Amniotic stem cell (primary cell): Measurements from ENCODE around the gene NSD1.
"Not testable (repeated sequence)": the region's sequence is repeated elsewhere in the genome, so short reads cannot be mapped to it uniquely, and the experiment has no call there.

Experiments
- DNase-seq: peaks from one replicate; lab custom pipeline; 2025; lab: John Stamatoyannopoulos, UW

NSD1 gene

DNA sequence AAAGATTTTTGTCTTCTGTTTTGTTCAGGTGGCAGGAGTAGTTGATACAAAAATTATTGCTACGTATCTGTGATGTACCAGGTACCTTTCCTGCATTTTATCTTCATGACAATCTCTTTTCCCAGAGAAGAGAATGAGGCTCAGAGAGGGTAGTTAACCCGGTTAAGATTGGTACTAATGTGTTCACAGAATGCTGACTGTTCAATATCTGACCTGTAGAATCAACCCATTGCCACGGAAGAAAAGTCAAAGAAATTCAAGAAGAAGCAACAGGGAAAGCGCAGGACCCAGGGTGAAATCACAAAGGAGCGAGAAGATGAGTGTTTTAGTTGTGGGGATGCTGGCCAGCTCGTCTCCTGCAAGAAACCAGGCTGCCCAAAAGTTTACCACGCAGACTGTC lies 158.2 kb downstream of the NSD1 start:
- no peak for DNase-seq

DNA sequence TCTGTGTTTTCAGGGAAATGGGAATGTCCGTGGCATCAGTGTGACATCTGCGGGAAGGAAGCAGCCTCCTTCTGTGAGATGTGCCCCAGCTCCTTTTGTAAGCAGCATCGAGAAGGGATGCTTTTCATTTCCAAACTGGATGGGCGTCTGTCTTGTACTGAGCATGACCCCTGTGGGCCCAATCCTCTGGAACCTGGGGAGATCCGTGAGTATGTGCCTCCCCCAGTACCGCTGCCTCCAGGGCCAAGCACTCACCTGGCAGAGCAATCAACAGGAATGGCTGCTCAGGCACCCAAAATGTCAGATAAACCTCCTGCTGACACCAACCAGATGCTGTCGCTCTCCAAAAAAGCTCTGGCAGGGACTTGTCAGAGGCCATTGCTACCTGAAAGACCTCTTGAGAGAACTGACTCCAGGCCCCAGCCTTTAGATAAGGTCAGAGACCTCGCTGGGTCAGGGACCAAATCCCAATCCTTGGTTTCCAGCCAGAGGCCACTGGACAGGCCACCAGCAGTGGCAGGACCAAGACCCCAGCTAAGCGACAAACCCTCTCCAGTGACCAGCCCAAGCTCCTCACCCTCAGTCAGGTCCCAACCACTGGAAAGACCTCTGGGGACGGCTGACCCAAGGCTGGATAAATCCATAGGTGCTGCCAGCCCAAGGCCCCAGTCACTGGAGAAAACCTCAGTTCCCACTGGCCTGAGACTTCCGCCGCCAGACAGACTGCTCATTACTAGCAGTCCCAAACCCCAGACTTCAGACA lies 160.4 kb downstream of the NSD1 start:
- no peak for DNase-seq

DNA sequence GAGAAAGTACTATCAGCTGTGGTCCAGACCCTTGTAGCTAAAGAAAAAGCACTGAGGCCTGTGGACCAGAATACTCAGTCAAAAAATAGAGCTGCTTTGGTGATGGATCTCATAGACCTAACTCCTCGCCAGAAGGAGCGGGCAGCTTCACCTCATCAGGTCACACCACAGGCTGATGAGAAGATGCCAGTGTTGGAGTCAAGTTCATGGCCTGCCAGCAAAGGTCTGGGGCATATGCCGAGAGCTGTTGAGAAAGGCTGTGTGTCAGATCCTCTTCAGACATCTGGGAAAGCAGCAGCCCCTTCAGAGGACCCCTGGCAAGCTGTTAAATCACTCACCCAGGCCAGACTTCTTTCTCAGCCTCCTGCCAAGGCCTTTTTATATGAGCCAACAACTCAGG lies 161.1 kb downstream of the NSD1 start:
- no peak for DNase-seq

DNA sequence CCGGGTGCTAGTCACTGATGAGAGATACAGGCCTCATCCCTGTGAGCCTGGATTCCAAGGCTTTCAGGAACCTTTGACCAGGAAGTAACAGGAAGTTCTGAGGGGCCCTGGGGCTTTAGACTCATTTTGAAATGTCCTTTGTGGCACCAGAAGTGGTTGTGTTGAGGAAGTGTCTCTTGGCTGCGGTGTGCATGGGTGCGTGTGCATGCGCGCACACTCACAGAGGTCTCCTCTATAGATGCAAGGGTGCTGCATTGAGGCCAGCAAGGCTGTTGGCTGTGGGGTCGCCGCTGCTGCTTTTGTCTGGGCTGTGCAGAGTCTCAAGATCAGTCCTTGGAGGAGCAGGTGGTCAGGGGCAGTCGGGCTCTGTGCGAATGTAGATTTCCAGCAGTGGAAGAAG lies 162.4 kb downstream of the NSD1 start:
- DNase-seq, result no peak

DNA sequence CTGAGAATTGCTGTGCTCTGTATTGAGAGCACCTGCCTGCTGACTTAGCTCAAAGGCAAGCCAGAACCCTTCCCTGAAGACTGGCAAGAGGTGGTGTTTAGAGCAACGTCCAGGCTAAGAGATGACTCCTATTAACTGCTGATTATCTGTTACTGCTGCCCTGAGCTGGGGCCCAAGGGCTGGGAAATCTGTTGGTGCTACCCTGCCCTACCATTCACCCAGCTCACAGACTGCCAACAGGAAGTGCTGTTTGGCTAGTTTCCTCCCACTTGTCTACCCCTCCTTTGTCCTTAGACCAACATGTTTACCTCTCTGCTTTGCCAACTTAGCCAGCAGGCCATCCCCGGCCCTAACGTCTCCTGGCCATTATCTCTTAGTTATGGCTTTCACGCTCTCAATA lies 163.0 kb downstream of the NSD1 start:
- no peak for DNase-seq

DNA sequence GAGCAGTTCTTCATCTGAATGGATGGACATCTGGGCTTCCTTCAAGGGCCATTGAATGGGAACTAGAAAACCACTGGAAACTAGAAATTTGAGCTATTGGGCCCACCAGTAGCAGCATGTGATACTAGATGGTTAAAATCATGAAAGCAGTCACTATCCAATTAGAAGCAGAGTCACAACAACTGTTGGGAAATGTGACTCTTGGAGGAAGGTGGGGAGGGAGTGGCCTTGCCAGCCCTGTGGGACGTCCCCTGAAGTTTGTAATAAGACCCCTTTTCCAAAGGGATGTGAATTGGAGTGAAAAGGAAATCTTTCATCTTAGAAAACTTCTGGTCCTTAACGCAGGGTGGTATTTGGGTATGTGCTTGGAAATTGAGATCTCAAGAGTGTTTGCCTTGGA lies 164.3 kb downstream of the NSD1 start:
- no peak for DNase-seq

DNA sequence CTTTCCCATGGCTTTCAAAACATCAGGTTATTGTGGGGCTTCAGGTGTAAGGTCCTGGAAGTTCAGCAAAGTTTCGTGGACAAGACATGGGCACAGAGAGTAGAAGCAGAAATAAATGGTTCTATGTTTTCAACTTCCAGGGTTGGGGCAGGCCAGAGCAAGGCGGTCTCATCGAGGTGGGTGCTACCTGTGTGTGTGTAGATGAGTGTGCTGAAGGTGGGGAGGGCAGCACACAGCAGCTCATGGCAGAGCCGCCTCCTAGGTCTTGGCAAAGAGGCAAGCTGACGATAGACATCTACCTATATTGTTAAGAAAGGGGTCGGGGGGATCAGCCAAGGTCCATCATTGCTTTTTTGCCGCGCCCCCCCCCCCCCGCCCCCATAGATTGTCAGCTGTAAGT lies 166.1 kb downstream of the NSD1 start:
- DNase-seq, result no peak

DNA sequence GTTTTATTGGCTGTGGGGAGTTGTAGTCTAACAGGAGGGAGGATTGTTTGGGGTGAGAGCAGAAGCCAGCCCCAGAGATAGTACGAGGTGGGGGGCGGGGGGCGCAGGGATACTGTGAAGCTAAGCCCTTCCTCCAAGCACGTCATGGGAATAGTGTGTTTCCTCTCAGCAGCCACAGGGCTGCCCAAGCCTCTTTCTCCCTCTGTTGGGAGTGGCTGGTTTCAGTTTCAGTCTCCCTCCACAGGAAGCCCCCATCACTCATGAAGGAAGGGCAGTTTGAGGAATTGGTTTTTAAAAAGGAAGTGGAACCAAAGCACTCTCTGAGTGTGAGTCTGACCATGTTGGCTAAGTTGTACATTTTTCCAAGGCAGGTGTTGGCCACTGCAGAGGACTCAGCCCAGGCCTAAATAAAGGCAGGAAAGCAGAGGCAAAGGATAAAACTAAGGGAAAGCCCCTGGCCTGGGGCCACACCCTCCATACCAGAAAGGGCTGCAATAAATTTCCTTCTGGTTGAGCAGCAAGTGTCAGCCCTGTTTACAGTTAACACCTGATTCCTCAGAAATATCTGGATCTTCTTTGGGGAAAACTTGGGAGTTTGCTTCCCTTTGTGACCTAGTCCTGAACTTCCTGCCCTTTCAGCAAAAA lies 166.8 kb downstream of the NSD1 start:
- no peak for DNase-seq

DNA sequence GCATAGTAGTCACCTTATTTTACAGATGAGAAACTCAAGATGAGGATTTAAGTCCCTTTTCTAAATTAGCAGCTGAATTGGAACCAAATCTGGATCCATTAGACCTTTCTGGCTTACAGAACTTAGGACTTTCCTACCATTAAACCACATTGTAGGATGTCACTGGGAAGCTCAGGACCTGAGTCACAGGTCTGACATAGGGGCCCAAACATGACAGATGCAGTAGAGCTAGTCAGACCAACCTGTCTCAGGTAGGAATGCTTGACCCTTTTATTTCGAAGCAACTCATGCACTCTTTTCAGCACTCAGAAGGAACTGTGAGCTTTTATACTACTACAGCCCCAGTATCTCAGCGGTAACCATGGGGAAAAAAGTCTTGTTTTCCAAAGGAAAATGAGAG lies 167.4 kb downstream of the NSD1 start:
- no peak for DNase-seq

DNA sequence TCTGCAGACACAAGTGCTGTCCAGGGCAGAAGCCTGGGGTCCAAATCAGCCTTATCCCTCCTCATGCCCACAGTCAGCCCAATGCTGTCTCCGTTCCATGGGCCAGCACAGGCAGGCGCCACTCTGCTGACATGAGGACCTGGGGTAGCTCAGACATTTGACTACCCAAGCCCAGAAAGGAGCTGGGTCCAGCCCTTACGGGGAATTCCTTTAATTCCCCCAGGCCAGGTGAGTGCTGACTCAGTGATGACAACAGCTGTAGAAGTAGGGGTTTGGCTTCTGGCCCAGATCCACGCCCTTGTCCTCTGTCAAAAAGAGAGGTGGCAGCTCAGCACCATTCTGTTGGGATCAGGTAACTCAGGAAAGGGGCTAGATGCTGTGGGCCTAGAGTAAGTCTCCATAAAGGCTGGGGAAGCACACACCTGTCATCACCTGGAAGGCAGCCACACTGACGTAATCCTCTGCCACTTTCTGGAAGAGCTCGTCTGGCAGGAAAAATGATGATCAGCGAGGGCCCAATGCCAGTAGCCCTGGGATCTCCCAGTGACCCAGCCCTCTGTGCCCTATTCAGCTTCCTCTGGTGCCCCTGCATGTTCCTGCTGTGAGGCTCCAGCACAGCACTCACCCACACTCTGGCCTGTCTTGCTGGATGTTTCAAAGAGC lies 168.1 kb downstream of the NSD1 start:
- DNase-seq, result no peak

DNA sequence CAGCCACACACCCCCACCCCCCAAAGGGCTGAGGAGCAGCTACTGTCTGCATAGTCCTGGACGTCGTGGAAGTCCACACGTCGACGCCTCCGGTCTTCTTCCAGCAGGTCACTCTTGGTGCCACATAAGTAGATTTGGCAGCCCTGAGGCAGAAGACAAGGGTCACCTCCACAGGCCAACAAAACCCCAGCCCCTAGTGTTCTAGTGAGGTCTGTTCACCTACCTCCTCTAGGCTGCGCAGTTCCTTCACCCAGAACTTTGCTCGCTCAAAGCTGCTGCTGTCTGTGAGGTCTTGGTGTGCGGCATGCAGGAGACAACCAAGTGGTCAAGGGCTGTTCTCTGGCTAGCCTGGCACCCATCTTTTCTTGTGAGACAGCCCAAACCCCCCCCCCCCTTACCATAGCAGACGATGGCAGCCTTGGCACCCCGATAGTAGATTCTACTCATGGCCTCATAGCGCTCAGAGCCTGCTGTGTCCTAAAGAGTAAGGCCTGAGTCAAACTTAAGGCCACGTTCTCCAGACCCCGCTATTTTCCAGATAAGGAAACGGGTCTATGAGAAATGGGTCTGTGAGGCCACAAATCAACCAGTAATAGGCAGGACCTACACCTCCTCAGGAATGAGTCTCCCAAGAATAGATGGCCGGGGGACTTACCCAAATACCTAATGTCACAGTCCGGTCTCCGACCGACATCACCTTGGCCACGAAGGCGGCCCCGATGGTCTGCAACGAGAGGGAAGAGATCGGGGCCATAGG lies 169.0 kb downstream of the NSD1 start:
- DNase-seq, result no peak

DNA sequence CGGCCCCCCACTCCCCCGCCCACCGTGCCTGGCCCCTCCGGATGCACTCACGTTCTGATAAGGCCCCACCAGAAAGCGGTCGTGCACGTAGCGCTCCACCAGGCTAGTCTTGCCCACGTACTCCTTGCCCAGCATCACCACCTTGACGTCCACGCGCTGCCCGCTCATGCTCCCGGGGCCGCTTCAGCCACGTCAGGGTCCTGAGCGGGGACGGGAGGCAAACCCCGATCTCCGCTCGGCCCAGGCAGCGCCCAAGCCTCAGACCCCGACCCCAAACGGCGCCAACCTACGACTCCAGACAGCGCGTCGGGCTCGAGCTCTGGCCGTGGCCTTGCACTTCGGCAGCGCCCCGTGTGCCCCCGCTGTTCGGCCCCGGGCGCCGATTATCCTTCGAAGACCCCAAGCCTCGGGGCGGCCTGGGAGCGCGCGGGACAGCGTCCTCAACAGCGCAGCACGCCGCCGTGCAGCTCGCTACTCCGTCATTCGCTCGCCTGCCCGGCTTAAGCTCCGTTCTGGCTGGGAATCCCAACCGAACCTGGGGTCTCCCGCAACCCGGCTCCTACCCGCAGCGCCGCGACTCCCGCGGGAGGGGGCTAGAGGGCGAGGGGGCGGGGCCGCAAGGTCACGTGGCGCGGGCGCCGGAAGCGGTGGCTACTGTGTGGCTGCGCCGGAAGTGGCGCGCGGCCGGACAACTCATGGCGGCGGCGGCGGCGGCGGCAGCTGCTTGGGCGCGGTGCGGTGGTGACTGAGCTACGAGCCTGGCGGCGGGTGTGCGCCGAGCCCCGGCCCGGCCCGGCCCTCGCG lies 169.8 kb downstream of the NSD1 start, which contains the start of the genes PRELID1 and RAB24:
Gene PRELID1 (plus strand): TSS at position 679 of the 804 bp plus-strand sequence. CDS start 187 bp downstream, outside the sequence.
Gene RAB24 (minus strand): TSS at position 599 of the 804 bp plus-strand sequence. CDS start 431 bp downstream, at position 168.
- peak; percentile 88 for DNase-seq

DNA sequence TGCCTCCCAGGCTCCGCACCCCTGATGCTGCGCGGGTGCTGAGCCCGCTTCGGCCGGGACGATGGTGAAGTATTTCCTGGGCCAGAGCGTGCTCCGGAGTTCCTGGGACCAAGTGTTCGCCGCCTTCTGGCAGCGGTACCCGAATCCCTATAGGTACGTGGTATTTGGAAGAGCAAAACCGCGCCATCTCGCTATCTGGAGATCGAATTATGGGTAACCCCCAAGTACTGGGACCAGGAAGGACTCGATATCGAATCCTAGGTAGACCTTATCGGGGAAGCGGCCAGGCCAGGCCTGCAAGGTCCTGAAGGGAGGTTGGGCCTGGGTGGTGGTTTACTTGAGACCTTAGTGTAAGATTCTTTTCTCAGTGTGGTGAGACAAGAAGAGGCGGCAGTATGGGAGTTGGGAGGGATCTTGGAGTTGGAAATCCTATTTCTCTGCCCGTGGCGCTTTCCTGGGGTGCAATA lies 170.4 kb downstream of the NSD1 start:
- no peak for DNase-seq

DNA sequence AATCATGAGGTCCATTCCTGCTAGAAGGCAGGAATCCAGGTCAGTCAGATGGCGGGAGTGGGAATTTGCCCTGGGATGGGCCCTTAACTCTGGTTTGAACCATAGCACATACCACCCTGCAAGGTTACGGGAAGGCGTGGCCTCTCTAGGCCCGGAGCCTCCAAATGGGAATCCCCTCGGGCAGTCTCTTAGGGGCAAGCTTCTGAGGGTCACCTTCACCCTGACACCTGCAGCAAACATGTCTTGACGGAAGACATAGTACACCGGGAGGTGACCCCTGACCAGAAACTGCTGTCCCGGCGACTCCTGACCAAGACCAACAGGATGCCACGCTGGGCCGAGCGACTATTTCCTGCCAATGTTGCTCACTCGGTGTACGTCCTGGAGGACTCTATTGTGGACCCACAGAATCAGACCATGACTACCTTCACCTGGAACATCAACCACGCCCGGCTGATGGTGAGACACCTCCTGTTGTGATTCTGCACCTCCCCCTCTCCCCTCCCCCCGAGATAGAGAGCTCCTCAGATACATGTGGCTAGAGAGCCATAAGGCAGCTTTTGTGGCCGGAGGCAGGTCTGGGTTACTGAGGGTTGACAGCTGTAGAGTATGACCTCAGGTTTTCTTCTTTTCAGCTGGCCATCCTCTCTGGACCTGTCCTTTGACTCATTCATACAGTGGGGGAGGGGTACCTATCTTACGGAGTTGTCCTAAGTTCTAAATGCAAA lies 171.0 kb downstream of the NSD1 start:
- DNase-seq, result no peak

DNA sequence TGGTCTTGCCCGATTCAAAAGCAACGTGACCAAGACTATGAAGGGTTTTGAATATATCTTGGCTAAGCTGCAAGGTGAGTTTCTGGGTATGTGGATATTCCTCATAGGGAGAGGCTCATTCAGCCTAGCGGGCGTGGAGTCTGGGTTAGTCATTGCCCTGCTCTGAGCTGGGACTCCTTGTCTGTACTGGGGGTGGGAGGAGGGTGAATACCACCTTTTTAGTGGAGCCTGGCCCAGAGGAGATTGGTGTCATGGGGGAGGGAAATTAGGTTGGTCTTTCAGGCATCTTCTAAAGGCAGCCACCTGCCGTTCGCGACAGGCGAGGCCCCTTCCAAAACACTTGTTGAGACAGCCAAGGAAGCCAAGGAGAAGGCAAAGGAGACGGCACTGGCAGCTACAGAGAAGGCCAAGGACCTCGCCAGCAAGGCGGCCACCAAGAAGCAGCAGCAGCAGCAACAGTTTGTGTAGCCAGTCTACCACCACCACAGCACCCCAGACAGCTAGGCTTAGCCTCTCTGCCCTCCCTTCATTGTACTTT lies 172.6 kb downstream of the NSD1 start:
- not testable (repeated sequence) for DNase-seq

DNA sequence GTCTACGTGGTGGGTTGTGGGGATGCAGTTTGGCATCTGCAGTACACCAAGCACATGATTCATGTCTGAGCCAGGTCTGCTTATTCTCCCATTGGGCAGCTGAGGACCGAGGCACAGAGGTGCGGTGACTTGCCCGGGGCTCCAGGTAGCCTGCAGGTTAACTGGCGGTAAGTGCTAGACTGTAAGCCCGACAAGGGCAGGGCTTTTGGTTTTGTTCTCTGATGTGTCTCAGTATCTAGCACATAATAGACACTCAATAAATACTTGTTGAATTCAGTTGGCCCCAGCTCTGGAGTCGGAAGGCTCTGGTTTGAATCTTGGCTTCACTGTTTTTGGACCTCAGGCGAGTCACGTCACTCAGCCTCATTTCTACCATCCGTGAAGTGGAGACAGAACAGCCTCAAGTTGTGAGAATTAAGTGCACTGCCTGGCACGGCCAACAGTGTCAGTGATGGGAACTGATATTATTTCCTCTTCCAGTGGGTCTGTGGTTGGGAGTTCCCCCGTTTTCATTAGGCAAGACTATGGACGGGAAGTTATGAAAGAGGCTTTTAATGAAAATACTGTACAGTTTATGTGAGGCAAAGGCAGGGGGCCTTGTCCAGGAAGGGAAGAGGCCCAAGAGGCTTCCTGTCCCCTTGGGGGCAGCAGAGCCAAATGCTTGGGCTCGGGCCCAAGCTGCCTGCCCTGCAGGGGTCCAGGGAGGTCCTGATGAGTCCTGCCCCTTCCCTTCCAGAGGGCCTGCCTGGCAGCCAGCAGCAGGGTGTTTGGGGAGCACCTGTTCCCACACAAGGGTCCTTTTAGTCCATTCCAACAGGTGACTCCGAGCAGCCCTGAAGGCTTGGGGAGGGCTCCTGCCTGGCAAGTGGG lies 173.3 kb downstream of the NSD1 start:
- DNase-seq, result no peak

DNA sequence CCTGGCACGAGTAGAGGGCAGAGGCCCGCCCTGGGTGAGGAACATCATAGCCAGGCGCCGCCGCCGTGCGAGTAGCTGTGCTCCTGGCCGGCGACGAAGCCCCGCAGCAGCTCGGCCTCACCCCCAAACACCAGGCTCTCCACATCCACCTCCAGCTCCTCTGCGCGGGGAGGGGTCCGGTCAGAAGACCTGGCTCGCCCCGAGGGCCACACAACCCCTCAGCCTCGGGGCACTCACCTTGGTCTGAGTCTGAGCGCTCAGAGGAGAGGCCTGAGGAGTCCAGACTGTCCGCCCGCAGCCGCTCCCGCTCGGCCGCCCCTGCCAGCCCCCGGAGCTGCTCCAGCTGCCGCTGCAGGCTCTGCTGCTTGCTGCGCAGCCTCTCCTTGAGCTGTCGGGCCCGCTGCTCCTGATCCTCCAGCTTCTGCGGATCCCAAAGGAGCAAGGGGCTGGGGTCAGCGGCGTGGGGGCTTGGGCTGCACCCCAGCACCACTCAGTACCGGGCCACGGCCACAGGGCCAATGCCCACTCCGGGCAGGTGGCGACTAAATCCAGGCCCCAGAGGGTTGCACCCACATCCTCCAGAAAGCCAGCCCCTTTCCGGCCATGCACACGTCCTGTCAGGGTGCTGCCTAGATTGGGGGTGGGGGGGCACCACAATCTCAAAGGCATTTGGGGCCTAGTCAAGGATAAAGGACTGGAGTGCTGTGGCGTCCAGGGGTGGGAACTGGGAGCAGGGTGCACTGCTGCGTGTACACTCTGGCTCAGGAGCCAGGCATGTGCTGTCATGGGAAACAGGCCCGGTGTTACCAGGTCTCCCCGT lies 174.2 kb downstream of the NSD1 start:
- no peak for DNase-seq

DNA sequence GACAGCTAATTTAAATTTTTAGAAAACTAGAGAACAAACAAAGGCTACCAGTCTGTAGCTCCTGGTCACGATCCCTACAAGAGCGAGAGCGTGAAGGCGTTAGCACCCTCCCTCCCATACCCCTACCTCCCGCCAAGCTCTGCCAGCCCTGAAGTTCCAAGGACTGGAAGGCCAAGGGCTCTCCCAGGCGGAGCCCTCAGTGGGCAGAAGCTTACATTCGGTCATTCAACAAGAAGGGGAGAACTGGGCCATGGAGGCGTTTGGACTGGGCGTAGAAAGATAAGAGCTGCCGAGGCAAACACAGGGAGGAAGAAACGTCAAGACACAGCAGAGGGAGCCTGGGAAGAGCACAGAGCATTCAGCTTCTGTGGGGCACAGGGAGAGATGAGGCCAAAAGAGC lies 175.2 kb downstream of the NSD1 start:
- no peak for DNase-seq
